ENCODE measurements around the gene ITGA3. TPM values are rescaled to one million over a fixed set of nuclear protein-coding genes. Genes with fewer than 3 reads are reported as not detected.

The ITGA3 gene
- polyA plus RNA-seq, 2 of the 4 experiments (the other 2 are of a cell fraction): 141 to 268 TPM

DNA sequence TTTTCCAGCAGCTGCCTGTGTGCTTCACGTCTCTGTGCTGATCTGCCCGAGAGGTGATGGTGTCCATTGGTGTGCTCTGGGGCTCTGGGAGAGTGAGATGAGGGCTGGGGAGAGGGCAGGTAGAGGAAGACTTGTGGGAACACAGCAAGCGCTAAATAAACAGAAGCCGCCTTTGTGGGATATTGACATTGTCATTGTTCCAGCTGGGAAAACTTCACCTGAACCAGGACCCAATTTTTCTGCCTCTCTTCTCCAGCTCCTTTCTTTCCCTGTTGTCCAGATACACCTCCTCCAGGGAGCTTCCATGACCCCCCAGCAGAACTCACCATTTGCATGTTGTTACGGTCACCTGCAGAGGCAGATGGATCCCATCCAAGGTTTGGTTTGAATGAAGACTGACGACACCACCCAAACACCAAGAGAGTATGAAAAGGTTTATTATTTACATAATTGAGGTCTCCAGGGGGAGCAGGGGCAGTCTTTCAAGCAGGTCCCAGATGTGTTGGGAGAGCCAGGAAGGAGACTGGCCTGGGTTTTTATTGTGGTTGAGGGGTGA is 3.6 kb upstream of the ITGA3 start:
- no peak for DNase-seq (ENCODE audit: low read depth in 1 of 2, low spot score in 1 of 2)
- 78% methylated on average over 6 of the region's 6 CpGs for WGBS (ENCODE audit: missing lambda C conversion rate)
- no peak for TF ChIP-seq ZNF302 (CRISPR knock-in tag; IDR thresholded peaks at IDR 0.05)
- no peak for TF ChIP-seq FOXS1 (CRISPR knock-in tag; IDR thresholded peaks at IDR 0.05)
- TF ChIP-seq KDM5A (IDR thresholded peaks at IDR 0.05): no peak
- no peak for TF ChIP-seq MAFK (IDR thresholded peaks at IDR 0.05; ENCODE audit: partially characterized antibody)
- TF ChIP-seq HOXB13 (CRISPR knock-in tag; IDR thresholded peaks at IDR 0.05; ENCODE audit: low read depth): no peak
- TF ChIP-seq, protein P1, sequence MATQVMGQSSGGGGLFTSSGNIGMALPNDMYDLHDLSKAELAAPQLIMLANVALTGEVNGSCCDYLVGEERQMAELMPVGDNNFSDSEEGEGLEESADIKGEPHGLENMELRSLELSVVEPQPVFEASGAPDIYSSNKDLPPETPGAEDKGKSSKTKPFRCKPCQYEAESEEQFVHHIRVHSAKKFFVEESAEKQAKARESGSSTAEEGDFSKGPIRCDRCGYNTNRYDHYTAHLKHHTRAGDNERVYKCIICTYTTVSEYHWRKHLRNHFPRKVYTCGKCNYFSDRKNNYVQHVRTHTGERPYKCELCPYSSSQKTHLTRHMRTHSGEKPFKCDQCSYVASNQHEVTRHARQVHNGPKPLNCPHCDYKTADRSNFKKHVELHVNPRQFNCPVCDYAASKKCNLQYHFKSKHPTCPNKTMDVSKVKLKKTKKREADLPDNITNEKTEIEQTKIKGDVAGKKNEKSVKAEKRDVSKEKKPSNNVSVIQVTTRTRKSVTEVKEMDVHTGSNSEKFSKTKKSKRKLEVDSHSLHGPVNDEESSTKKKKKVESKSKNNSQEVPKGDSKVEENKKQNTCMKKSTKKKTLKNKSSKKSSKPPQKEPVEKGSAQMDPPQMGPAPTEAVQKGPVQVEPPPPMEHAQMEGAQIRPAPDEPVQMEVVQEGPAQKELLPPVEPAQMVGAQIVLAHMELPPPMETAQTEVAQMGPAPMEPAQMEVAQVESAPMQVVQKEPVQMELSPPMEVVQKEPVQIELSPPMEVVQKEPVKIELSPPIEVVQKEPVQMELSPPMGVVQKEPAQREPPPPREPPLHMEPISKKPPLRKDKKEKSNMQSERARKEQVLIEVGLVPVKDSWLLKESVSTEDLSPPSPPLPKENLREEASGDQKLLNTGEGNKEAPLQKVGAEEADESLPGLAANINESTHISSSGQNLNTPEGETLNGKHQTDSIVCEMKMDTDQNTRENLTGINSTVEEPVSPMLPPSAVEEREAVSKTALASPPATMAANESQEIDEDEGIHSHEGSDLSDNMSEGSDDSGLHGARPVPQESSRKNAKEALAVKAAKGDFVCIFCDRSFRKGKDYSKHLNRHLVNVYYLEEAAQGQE (IDR thresholded peaks at IDR 0.05): no peak
- no peak for TF ChIP-seq CBX8 (IDR thresholded peaks at IDR 0.05)
- no peak for TF ChIP-seq NPAS2 (CRISPR knock-in tag; IDR thresholded peaks at IDR 0.05; ENCODE audit: borderline replicate concordance)
- no peak for TF ChIP-seq POLR2AphosphoS2 (conservative IDR thresholded peaks at IDR 0.05; ENCODE audit: low read length)
- no peak for TF ChIP-seq HEYL (CRISPR knock-in tag; IDR thresholded peaks at IDR 0.05)
- TF ChIP-seq CBX2 (IDR thresholded peaks at IDR 0.05; ENCODE audit: borderline replicate concordance, low read depth): no peak
- TF ChIP-seq ZC3H11A (IDR thresholded peaks at IDR 0.05): no peak
- TF ChIP-seq RNF2 (IDR thresholded peaks at IDR 0.05; ENCODE audit: borderline replicate concordance, low read depth): no peak
- TF ChIP-seq JUNB (IDR thresholded peaks at IDR 0.05): no peak
- TF ChIP-seq, protein P2, sequence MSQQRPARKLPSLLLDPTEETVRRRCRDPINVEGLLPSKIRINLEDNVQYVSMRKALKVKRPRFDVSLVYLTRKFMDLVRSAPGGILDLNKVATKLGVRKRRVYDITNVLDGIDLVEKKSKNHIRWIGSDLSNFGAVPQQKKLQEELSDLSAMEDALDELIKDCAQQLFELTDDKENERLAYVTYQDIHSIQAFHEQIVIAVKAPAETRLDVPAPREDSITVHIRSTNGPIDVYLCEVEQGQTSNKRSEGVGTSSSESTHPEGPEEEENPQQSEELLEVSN (IDR thresholded peaks at IDR 0.05; ENCODE audit: borderline replicate concordance, low read depth): no peak
- no peak for TF ChIP-seq HOXA7 (CRISPR knock-in tag; IDR thresholded peaks at IDR 0.05)
- TF ChIP-seq FOSL2 (IDR thresholded peaks at IDR 0.05): no peak
- no peak for TF ChIP-seq FOSL2 (CRISPR knock-in tag; IDR thresholded peaks at IDR 0.05)
- TF ChIP-seq TP53 (CRISPR knock-in tag; IDR thresholded peaks at IDR 0.05): no peak
- peak overlapping the region; percentile 92 to 97 for H3K27ac ChIP-seq
- no peak for ATAC-seq
- no peak overlapping the region for H3K4me3 ChIP-seq
- CTCF ChIA-PET: interaction anchor here (1.0 to 22.1 kb wide), 7 partner anchors 10 to 43 kb away, joined by 3 to 473 read pairs (median 71); partner anchors contain the start of gene PDK2
- no peak for FAIRE-seq
- peak overlapping the region; percentile 91 for H3K4me2 ChIP-seq
- no peaks in the 10 kb centered on the region for H3K9me3 ChIP-seq
- POLR2A ChIA-PET: interaction anchor here (0.9 to 7.5 kb wide), 3 partner anchors 10 to 24 kb away, joined by 3 to 140 read pairs (median 3); no protein-coding TSS in a partner anchor
- H3K4me1 ChIP-seq: peaks cover 73% of the 10 kb centered on the region

DNA sequence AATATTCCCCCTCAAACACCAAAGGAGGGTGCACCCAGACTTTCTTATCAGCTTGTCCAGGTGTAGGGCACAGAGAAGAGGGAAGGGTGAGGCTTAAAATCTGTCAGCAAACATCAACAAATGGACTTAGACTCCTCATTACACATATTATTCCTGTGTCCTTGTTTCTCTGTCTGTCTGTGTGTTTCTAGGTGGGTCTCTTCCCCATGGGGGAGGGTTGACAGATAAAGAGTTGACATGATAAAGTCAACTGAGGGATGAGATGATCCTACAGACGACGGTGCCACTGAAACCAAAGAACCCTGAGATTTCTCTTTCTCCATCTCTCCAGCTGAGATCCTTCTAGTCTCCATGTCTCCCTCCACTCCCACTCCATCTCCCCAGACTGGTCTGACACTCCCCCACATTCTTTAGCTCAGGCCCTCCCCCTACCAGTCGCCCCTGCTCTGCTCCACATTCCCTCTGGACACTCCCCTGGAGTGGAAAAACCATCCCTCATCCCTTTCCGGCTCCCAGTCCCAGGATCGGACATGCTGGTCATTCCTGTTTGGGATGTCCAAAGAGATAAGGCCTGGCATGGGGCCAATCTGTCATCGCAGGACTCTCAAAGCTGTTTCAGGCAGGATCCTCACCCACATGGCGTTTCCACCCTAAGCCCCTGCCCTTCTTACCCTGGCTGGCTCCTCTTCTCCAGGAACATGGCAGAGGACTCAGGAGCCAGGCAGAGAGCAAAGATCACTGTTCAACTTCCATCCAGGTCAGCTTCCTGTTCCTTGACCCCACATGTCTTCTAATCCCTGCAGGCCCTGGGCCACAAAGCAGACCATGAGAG is 2.9 kb upstream of the ITGA3 start:
- Histone ChIP-seq H3K4me3 (no peak overlapping the region), H3K4me1 (peaks cover 72% of the 10 kb centered on the region), H3K4me2 (peak overlapping the region; percentile 91), H3K9me3 (no peaks in the 10 kb centered on the region), H3K27ac (peak overlapping the region; percentile 92 to 97)
- ChIA-PET CTCF (interaction anchor here (0.6 to 22.1 kb wide), 12 partner anchors 7 to 86 kb away, joined by 3 to 473 read pairs (median 10); partner anchors contain the start of gene PDK2), POLR2A (interaction anchor here (0.6 to 7.5 kb wide), 3 partner anchors 10 to 589 kb away, joined by 3 to 140 read pairs (median 4); no protein-coding TSS in a partner anchor)
- no peak for FAIRE-seq
- TF ChIP-seq, protein P3, sequence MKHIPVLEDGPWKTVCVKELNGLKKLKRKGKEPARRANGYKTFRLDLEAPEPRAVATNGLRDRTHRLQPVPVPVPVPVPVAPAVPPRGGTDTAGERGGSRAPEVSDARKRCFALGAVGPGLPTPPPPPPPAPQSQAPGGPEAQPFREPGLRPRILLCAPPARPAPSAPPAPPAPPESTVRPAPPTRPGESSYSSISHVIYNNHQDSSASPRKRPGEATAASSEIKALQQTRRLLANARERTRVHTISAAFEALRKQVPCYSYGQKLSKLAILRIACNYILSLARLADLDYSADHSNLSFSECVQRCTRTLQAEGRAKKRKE (CRISPR knock-in tag; IDR thresholded peaks at IDR 0.05; ENCODE audit: low read depth): peak; percentile 29; the same call in 1 of the 2 replicates
- TF ChIP-seq ESRRA (IDR thresholded peaks at IDR 0.05; ENCODE audit: borderline replicate concordance, low read length) (no peak), KDM5A (IDR thresholded peaks at IDR 0.05) (no peak), HES2 (IDR thresholded peaks at IDR 0.05) (no peak)
- TF ChIP-seq, protein P4, sequence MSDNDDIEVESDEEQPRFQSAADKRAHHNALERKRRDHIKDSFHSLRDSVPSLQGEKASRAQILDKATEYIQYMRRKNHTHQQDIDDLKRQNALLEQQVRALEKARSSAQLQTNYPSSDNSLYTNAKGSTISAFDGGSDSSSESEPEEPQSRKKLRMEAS (IDR thresholded peaks at IDR 0.05): peak; percentile 14; the same call in 1 of the 2 replicates
- ATAC-seq: no peak
- DNase-seq (ENCODE audit: low read depth in 1 of 2, low spot score in 1 of 2): peak in 1 of 2 experiments; percentile 45
- 68% methylated on average over 7 of the region's 7 CpGs for WGBS (ENCODE audit: missing lambda C conversion rate)

All from A549 (cell line).